Hepatocyte (in vitro differentiated cells): ENCODE results near the gene RNF175. TPM values are rescaled to one million over a fixed set of nuclear protein-coding genes. Genes with fewer than 3 reads are reported as not detected.
A peak's percentile ranks its signal among the peaks of the same experiment; 100 is the strongest.

Source experiments
- DNase-seq: peaks from one replicate; pipeline ENCODE4 v3.0.0-alpha.2; 2016; ENCODE audit warnings: low spot score
- H2AFZ ChIP-seq: fragments of 200-600 bp; sonication (generic); 2 replicates; pipeline ENCODE4 v1.6.0; 2016; ENCODE audit warnings: antibody characterized with exemption, mild to moderate bottlenecking
- H3K27ac ChIP-seq: fragments of 200-600 bp; sonication (generic); 2 replicates; pipeline ENCODE4 v1.5.1; 2016; ENCODE audit warnings: mild to moderate bottlenecking
- H3K27me3 ChIP-seq: fragments of 200-600 bp; sonication (generic); 2 replicates; pipeline ENCODE4 v1.6.1; 2016
- H3K36me3 ChIP-seq: fragments of 200-600 bp; sonication (generic); replicated peaks from 2 replicates; pipeline ENCODE4 v1.5.1; 2016; ENCODE audit warnings: low read depth; ENCODE audit not compliant: insufficient read depth
- H3K4me1 ChIP-seq: fragments of 200-600 bp; sonication (generic); 2 replicates; pipeline ENCODE4 v1.5.1; 2016; ENCODE audit warnings: mild to moderate bottlenecking, moderate library complexity; ENCODE audit not compliant: insufficient read depth
- H3K4me2 ChIP-seq: fragments of 200-600 bp; sonication (generic); 2 replicates; pipeline ENCODE4 v1.6.0; 2016
- H3K4me3 ChIP-seq: fragments of 200-600 bp; sonication (generic); 2 replicates; pipeline ENCODE4 v1.5.1; 2016; ENCODE audit warnings: mild to moderate bottlenecking
- H3K79me2 ChIP-seq: fragments of 200-600 bp; sonication (generic); 2 replicates; pipeline ENCODE4 v1.6.0; 2017; ENCODE audit warnings: mild to moderate bottlenecking
- H3K9me2 ChIP-seq: fragments of 200-600 bp; sonication (generic); replicated peaks from 2 replicates; pipeline ENCODE4 v1.6.0; 2017; ENCODE audit warnings: mild to moderate bottlenecking; ENCODE audit not compliant: insufficient read depth
- H3K9me3 ChIP-seq: fragments of 200-600 bp; sonication (generic); 2 replicates; pipeline ENCODE4 v1.5.1; 2016; ENCODE audit warnings: low read depth, mild to moderate bottlenecking
- H4K20me1 ChIP-seq: fragments of 200-600 bp; sonication (generic); 2 replicates; pipeline ENCODE4 v1.6.0; 2016; ENCODE audit warnings: mild to moderate bottlenecking; ENCODE audit not compliant: insufficient read depth, poor library complexity, severe bottlenecking
- CTCF ChIP-seq: fragments of 200-600 bp; sonication (generic); IDR thresholded peaks from 2 replicates; pipeline ENCODE4 v1.5.1; 2016; ENCODE audit warnings: antibody characterized with exemption, mild to moderate bottlenecking; ENCODE audit not compliant: poor library complexity
- EZH2 ChIP-seq: fragments of 200-600 bp; sonication (generic); IDR thresholded peaks from 2 replicates; pipeline ENCODE4 v1.6.1; 2016; ENCODE audit warnings: antibody characterized with exemption, mild to moderate bottlenecking, borderline replicate concordance
- EZH2phosphoT487 ChIP-seq: fragments of 200-600 bp; sonication (generic); IDR thresholded peaks from one replicate; pipeline ENCODE4 v1.6.1; 2018; ENCODE audit warnings: antibody characterized with exemption, mild to moderate bottlenecking, low read depth, moderate library complexity; ENCODE audit not compliant: unreplicated experiment, severe bottlenecking
- WGBS: methylation state at CpG from one replicate; pipeline ENCODE4 v1.1.6; 2016; ENCODE audit warnings: low lambda C conversion rate; ENCODE audit errors: missing lambda C conversion rate; 5-methylcytosine and 5-hydroxymethylcytosine counted together
- polyA plus RNA-seq: library from polyadenylated mRNA; unstranded; fragments of >200 nt; fragmentation: Nextera tagmentation; extraction: Ambion mirVana; gene quantifications from 2 replicates; pipeline ENCODE4 v1.2.1, GENCODE V29; 2016
- total RNA-seq: library from RNA; depleted of rRNA; stranded (reverse); fragments of >200 nt; gene quantifications from 2 replicates; pipeline ENCODE4 v1.2.3, GENCODE V29; 2014

RNF175 gene
- total and polyA plus RNA-seq, 2 experiments from 2014 or later = 2.1 to 2.8 TPM

- H3K79me2 ChIP-seq = no peaks in the 10 kb centered on the region
- peak overlapping the region; percentile 92 for H3K4me3 ChIP-seq
- no peak for DNase-seq
- H3K4me1 ChIP-seq = no peaks in the 10 kb centered on the region
- no peaks in the 10 kb centered on the region for H3K9me2 ChIP-seq
- whole genome bisulfite sequencing = 15% methylated on average over 9 of the region's 9 CpGs
- no peaks in the 10 kb centered on the region for H4K20me1 ChIP-seq
- H2AFZ ChIP-seq = peak overlapping the region; percentile 98
- H3K36me3 ChIP-seq = no peaks in the 10 kb centered on the region
- TF ChIP-seq CTCF = no peak
- H3K27me3 ChIP-seq = peaks cover 8% of the 10 kb centered on the region
- peaks cover 6% of the 10 kb centered on the region for H3K9me3 ChIP-seq
- peak overlapping the region; percentile 99 for H3K4me2 ChIP-seq
- no peak overlapping the region for H3K27ac ChIP-seq
These were observed 74.9 kb downstream of the RNF175 start for GRCh38 chr4:153684971-153685371.

- peak within 1 kb of the TSS; percentile 58 for H3K27ac ChIP-seq
These were observed 75.4 kb downstream of the RNF175 start, which contains the start of gene TLR2 for GRCh38 chr4:153684182-153684970. Gene TLR2, plus strand, starts transcription at chr4:153684280. Its CDS starts 18,628 bp downstream, at chr4:153702908.

DNA sequence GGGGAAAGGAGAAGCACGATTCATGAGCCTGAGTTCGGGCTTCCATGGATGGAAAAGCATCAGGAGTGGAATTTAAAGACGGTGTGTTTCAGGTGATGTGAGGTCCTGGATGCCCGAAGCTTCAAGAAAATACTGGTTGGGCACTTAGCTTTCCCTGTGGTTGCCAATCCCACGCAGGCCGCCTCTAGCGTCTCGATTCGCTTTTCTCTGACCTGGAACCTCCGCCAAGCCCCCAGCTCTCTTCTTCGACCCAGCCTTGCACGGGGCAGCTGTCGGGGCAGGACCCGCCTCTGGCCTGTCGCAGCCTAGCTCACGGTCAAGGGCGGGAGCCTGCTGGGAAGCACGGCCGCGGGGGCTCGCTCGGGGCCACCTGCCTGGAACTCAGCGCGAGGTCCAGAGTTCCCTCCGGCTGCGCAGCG lies 76.1 kb downstream of the RNF175 start:
- Histone ChIP-seq H3K27me3 (peaks cover 8% of the 10 kb centered on the region), H4K20me1 (no peaks in the 10 kb centered on the region), H3K4me3 (peak overlapping the region; percentile 92), H3K4me1 (no peaks in the 10 kb centered on the region), H3K36me3 (no peaks in the 10 kb centered on the region), H2AFZ (peak overlapping the region; percentile 98), H3K9me3 (no peaks in the 10 kb centered on the region), H3K9me2 (no peaks in the 10 kb centered on the region), H3K4me2 (peak overlapping the region; percentile 99), H3K27ac (no peak overlapping the region), H3K79me2 (no peaks in the 10 kb centered on the region)
- 13% methylated on average over 25 of the region's 27 CpGs for WGBS
- no peak for TF ChIP-seq EZH2phosphoT487
- TF ChIP-seq EZH2 = no peak
- no peak for TF ChIP-seq CTCF
- no peak for DNase-seq

More at GRCh38 chr4:153684182-153684970, 75.4 kb downstream of the RNF175 start, which contains the start of gene TLR2:
- Histone ChIP-seq H3K4me3 (peak within 1 kb of the TSS; percentile 92), H2AFZ (peak within 1 kb of the TSS; percentile 98), H3K4me1 (no peaks in the 10 kb centered on the region), H3K4me2 (peak within 1 kb of the TSS; percentile 99), H3K9me3 (peaks cover 6% of the 10 kb centered on the region), H3K9me2 (no peaks in the 10 kb centered on the region), H3K27me3 (peaks cover 8% of the 10 kb centered on the region), H3K79me2 (no peaks in the 10 kb centered on the region), H3K36me3 (no peaks in the 10 kb centered on the region), H4K20me1 (no peaks in the 10 kb centered on the region)
- TF ChIP-seq EZH2 (no peak), CTCF (no peak), EZH2phosphoT487 (no peak)
- 2% methylated on average over 49 of the region's 75 CpGs for WGBS
- DNase-seq = peak; percentile 87
